ENCODE measurements around the gene UBE2U. TPM values are rescaled to one million over a fixed set of nuclear protein-coding genes. Genes with fewer than 3 reads are reported as not detected.

UBE2U gene, protein sequence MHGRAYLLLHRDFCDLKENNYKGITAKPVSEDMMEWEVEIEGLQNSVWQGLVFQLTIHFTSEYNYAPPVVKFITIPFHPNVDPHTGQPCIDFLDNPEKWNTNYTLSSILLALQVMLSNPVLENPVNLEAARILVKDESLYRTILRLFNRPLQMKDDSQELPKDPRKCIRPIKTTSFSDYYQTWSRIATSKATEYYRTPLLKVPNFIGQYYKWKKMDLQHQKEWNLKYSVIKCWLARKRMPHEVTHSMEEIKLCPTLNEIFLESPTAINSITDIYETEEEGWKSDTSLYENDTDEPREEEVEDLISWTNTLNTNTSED
- not detected for polyA plus RNA-seq (2012; ENCODE audit: insufficient read depth, insufficient read length)

DNA sequence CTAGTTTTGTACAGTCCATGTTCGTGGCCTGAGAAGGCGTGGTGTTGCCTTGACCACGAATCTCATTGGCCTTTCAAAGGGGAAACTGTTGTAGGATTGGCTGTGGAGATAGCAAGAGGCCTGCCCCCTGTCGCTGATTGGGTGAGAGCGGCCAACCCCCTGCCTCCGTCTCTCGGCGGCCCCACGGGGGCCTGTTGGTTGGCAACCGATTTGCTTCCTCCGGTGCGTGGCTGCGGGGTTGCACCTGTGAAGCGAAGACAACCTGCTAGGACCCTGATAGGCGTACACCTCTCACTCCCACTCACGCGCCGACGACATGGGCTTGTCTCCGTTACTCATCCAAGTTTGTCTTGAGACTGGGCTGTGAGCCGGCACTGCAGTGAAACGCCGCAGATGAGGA lies at the start of gene UBE2U:
Gene UBE2U (plus strand): TSS at position 204 of the 400 bp plus-strand sequence. CDS start 428 bp downstream, outside the sequence.
- DNase-seq (ENCODE audit: low read depth, low spot score) = no peak

DNA sequence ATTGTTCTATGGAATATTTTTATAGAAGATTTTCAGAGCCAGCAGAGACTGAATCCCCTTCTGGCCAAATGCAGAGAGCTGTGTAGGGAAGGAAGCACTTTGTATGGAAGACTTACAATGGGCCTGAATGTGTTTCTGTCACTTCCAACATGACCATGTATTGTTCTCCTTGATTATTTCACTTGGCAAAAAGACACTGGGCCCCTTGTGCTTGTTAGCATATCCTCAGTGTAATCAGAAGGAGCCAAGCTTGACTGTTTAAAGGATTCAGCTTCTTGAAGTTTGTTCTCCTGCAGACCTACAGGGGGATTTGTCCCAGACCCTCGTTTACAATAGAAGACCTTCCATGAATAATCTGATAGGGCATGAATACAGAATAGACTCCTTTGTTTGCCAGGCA lies 48.1 kb upstream of the UBE2U start:
- no peak overlapping the region for H3K4me3 ChIP-seq (ENCODE audit: low read length)
- DNase-seq (ENCODE audit: low read depth, low spot score) = no peak

More for the DNA sequence above, at the start of gene UBE2U:
- H3K4me3 ChIP-seq (ENCODE audit: low read length) = no peak within 1 kb of the TSS

DNA sequence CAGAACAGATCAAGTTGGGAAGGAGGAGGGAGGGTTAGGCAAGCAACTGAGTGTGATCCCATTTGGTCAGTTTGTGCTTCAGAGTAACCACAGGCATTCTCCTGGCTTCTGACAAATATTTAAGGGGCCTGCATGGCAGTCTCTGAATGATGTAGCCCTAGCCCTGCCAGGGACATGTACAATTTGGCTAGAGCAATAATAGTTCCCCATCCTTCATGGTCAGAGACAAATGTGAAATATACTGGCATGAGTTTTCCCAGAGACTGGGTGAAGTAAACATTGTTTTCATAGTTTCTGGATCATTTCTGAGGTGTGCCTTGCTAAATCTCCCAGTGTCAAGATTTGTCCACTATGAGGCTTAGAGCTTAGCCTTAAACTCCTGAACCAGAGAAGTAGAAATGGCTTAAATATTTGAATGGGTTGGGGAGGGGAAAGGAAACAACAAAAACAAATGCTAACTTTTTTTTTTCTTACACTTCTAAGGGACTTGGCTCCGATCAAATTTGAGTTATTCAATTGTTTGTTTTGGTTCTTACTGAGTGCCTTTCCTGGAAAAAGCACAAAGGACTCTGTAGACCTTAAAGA lies 42.0 kb upstream of the UBE2U start:
- no peak for DNase-seq (ENCODE audit: low read depth, low spot score)
- H3K4me3 ChIP-seq (ENCODE audit: low read length) = no peak overlapping the region

DNA sequence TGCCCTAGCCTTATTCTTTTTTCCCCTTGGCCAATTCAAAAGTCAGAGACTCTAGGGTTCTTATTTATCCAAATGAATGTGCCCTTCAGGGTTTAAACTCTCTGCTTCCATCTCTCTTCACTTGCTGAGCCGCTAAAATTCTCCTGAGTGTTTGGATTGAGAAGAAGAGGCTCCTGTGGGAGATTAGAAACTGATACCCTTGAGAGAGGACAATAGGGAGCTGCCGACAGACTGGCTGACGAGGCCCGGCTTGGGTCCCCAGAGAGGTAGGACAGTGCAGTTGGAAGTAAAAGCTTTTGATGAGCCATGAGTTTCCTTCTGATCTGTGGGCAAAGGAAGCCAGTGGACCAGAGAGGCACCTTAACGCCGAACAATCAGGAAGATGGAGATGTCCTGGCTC lies 41.3 kb upstream of the UBE2U start:
- DNase-seq (ENCODE audit: low read depth, low spot score) = no peak
- no peak overlapping the region for H3K4me3 ChIP-seq (ENCODE audit: low read length)

DNA sequence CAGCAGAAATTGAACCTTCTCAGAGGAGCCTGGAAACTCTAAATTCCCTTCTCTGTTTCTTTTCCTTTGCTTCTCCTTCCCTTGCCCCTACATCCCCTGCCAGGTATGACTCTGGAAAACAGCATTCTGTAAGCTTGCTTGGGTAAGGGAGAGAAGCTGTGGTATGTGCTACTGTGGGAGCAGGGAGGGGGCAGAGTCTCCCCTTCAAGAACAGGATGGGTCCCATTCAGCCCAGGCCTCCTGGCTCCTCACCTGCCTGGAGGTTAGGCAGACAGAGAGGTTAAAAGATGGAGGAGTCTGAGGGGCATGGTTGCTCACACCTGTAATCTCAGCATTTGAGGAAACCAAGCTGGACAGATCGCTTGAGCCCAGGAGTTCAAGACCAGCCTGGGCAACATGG lies 40.6 kb upstream of the UBE2U start:
- no peak for DNase-seq (ENCODE audit: low read depth, low spot score)
- H3K4me3 ChIP-seq (ENCODE audit: low read length) = no peak overlapping the region

DNA sequence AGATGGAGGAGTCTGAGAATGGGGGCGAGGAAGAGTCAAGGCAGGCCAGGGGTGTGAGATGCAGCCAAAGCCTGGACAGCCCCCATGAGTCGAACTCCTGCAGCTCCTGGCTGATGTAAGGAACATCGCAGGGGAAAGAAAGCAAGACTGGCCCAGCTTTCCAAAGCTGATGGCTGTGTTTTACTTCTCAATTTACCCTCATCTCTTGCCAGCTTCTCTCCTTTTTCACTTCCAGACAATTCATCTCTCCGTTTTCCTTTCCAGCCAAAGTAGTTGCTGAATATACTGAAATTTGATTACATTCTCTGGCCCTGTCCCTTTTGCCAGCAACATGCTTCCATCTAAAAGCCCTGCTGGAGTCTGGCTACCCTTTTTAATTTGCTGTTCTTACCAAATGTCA lies 40.0 kb upstream of the UBE2U start:
- no peak for DNase-seq (ENCODE audit: low read depth, low spot score)
- H3K4me3 ChIP-seq (ENCODE audit: low read length) = no peak overlapping the region

DNA sequence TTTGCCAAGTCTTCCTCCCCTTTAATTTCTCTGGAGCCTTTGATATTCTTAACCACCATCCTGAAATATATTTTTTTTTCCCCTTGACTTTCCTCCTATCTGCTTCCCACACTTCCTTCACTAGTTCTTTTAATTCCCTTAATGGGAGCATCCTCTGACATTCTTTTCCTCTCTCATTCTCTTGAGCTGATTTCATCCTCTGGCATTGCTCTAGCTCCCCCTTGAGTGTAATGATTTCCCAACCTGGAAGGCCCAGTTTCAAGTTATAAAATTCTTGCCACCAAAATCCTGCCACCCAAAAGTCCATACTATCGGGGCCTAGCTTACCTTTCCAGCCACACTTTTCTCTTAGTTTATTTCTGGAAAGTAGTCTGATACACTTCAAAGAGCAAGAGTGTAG lies 39.5 kb upstream of the UBE2U start:
- DNase-seq (ENCODE audit: low read depth, low spot score) = no peak

DNA sequence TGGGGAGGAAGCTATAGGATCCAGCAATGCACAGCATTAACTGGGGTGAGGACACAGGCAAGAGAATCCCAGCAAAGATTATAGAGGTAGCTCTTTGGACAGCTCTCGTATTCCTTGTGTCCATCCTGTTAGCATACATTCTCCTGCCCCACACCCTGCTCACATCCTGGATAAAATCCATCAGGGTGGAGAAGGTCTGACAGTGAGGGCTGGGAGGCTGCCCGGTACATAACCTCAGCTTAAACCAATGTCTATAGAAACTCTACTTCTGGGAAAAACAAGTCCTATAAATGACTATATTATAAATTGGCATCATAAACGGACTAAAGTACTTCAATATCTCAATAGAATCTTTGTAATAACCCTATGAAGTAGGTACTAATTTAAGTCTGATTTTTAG lies 36.8 kb upstream of the UBE2U start:
- no peak overlapping the region for H3K4me3 ChIP-seq (ENCODE audit: low read length)
- no peak for DNase-seq (ENCODE audit: low read depth, low spot score)

More for the DNA sequence above, 39.5 kb upstream of the UBE2U start:
- no peak overlapping the region for H3K4me3 ChIP-seq (ENCODE audit: low read length)

DNA sequence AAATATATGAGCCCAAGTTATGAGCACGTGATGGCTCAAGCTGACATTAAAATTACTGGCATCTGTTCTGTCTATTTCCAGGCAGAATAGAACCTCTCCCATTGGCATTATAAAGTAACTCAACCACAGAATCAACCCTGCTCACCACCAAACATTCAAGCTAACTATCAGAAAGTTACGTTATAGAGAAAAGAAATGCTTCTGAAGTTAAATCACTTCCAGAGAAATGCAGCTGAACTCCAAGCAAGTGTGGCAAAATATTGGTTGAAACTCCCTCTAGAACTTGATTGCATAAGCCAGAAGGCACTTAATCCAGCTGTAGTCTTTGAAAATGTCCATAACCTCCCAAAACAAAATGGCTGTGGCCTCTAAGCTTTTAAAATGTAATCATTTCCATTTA lies 36.2 kb upstream of the UBE2U start:
- no peak for DNase-seq (ENCODE audit: low read depth, low spot score)
- H3K4me3 ChIP-seq (ENCODE audit: low read length) = no peak overlapping the region

DNA sequence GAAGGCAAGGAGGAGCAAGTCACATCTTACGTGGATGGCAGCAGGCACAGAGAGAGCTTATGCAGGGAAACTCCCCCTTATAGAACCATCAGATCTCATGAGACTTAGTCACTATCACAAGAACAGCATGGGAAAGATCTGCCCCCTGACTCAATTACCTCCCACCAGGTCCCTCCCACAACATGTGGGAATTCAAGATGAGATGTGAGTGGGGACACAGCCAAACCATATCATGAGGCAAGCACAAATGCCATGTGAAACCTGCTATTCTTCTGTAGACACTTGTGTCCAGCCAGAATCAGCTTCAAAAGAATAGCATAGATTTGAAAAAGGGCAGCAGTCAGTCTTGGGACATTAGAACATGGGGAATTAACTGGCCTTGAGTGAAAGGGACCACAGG lies 32.2 kb upstream of the UBE2U start:
- no peak overlapping the region for H3K4me3 ChIP-seq (ENCODE audit: low read length)
- DNase-seq (ENCODE audit: low read depth, low spot score) = no peak

DNA sequence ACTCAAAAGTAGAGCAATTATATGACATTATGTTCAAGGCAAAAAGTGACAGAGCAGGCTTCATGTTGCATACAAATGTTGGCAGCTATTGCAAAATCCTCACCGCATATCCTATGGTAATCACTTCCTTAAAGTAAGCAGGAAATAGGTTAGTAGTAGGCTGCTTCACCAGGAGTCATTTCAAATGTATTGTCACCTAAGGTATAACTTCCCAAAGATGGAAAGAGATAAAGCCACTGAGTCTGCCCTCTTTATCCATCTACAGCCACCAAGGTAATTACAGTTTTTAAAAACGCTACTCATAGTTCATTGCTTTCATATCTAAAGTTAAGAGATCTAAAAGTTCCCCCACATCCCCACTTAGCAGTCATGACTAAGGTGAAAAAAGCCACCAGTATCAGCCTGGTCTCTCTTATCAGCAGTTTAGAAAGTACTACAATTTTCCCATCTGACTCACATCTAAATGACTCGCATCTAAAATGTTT lies 31.6 kb upstream of the UBE2U start:
- H3K4me3 ChIP-seq (ENCODE audit: low read length) = no peak overlapping the region
- DNase-seq (ENCODE audit: low read depth, low spot score) = peak; percentile 32

DNA sequence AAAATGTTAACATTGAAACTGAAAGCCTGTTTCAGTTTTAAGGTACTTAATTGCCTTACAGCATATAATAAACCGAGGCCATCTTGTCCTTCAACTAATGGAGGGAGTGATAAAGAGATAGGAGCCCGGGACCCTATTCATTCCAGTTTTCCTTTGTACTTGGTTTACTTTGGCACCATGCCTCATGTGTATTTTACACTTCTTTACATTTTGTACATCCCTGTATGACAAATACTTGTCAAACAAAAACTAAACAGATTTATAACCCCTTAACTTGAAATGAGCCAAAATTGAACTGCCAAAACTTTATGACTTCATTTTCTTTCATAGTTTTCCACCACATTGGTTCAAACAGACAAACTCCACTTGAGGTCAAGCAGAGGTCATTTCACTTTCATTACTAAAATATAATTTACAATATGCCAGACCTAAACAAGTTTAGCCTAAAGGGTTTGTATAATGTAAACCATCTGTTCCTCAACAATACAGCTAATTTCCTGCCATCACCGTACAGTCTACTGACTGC lies 30.9 kb upstream of the UBE2U start:
- no peak overlapping the region for H3K4me3 ChIP-seq (ENCODE audit: low read length)
- DNase-seq (ENCODE audit: low read depth, low spot score) = no peak

DNA sequence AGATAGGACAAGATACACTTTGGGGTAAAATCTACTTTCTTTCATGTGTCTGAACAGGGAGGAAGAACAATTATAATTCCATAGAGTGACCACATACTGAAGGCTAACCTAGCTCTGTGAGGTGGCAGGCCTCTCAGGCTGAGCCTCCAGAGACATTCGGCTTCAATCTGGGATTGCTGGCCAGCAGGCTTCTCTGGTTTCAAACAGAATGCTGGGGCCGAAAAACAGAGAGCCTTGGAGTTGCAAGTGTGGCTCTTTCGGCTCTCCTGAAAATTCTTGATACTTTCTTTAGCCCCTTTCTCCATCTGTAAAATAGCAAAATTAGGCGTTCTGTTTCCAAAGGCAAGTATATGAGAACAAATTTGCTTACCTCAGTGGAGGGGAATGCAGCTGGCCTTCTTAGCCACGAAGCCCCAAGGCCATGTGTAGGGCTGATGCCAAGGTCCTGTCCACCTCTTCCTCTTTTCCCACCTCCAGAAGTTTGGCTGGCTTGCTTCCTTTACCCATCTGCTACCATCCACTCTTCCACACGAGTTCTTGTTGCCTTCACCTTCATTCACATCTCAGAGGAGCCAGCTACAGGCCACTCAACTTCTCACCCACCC lies 30.0 kb upstream of the UBE2U start:
- DNase-seq (ENCODE audit: low read depth, low spot score) = no peak
- no peak overlapping the region for H3K4me3 ChIP-seq (ENCODE audit: low read length)

DNA sequence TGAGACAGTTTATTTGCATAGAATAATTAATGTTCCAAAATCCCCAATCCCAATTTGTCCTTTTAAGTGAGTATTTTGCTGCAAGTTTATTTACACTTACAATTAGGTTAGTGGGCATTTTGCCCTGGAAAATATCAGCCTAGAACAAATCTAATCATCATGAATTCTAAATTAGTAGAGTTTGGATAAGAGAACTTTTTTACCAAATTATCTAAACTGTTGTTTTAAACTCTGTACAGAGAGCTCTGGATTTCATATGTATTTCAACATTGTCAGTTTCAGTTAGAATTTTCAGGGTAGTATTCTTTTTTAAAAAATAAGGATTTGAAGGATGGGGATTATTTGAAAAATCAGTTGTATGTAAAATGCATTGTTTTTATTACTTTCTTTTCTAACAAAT lies 27.8 kb upstream of the UBE2U start:
- DNase-seq (ENCODE audit: low read depth, low spot score) = no peak
- no peak overlapping the region for H3K4me3 ChIP-seq (ENCODE audit: low read length)

DNA sequence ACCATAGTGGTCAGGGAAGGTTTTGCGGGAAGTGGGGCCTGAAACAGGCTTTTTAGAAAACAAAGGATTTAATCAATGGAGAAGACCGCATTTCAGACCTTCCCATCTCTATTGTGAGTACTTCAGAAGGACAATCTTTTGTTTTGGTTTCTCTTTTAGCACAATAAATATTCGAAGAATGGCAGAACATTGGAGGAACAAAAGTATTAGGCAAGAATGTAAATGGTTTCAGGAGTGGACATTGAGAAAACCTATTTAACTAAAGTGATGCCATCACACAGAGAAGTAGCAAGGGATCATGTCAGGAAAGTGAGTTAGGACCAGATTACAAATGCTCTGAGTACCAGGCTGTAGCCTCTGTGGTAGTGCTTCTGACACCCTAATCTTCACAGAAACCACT lies 26.8 kb upstream of the UBE2U start:
- no peak for DNase-seq (ENCODE audit: low read depth, low spot score)
- H3K4me3 ChIP-seq (ENCODE audit: low read length) = no peak overlapping the region

DNA sequence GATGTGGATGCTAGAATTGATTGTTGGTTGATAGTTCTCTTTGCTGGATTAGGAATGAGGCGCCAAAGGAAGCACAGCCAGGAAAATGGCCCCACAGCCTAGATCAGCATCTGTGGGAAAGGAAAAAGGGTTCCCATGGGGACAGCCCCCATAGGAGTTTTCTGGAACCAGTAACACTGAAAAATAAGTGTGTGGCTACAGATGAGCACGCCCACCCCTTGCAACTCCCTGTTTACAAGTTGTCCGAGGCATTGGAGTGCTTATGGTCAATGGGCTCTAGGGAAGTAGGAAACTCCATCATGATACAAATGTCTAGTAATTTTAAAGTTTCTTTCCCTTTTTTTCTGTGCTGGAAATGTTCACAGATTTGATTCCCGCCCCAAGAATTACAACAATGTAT lies 23.8 kb upstream of the UBE2U start:
- no peak overlapping the region for H3K4me3 ChIP-seq (ENCODE audit: low read length)
- no peak for DNase-seq (ENCODE audit: low read depth, low spot score)

DNA sequence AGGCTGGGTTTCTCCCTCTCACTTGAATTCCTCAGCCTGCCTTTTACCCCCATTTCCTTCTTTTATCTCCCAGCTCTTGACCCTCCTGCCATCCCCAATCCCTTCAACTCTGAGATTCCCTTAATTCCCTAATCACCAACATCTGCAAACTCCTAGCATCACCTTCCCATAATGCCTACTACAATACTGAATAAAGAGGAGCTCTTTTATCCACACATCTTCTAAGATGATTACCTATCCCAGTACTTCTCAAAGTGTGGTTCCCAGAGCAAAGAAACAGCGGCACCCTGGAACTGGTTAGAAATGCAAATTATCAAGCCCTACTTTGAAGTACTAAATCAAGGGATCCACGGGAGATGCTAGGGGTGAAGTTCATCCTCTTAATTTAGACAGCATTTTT lies 21.2 kb upstream of the UBE2U start:
- DNase-seq (ENCODE audit: low read depth, low spot score) = no peak
- no peak overlapping the region for H3K4me3 ChIP-seq (ENCODE audit: low read length)

DNA sequence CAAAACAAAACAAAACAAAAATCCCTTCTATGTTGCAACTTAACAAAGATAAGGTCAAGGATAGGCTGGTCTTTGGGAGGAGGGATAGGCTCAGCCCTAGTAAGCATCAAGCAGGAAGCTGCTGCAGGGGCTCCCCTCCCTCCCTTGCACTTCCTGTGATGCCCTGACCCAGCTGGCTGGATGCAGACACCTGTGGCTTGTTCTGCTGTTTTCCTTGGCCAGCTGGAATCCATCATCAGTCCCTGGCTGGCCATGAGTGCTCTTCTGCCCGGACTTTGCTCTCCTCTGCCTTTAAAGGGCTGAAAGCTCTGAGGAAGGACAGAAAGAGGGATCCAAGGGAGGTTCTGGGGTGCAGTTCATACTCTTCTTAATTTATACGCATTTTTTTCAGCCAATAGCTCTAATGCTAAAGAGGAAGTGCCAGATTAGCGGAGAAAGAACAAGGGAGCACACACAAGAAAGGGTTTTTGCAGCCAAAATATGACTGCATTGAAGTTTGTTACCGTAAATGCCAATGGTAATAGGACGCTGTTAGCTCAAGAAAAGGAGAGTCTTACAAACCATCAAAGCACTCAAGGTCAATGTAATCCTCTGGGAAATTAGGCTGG lies 19.9 kb upstream of the UBE2U start:
- no peak for DNase-seq (ENCODE audit: low read depth, low spot score)
- no peak overlapping the region for H3K4me3 ChIP-seq (ENCODE audit: low read length)

DNA sequence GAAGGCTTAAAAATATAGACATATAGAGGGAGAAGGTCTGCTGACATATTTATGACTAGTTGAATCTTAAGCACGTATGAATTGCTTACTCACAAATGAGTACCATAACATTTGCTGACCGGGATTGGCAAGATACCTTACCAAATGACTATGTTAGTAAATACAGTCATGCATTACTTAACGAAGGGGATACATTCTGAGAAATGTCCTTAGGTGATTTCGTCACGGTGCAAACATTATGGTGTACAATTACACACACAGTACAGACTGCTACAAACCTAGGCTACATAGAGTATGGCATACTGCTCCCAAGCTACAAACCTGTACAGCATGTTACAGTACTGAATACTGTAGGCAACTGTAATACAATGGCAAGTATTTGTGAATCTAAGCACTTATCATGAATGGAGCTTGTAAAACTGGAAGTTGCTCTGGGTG lies 19.4 kb upstream of the UBE2U start:
- no peak for DNase-seq (ENCODE audit: low read depth, low spot score)

More for the DNA sequence above, 19.4 kb upstream of the UBE2U start:
- H3K4me3 ChIP-seq (ENCODE audit: low read length) = no peak overlapping the region
